ENCODE measurements around the gene PCA3. TPM values are rescaled to one million over a fixed set of nuclear protein-coding genes. Genes with fewer than 3 reads are reported as not detected.

PCA3 gene
- total RNA-seq, 4 donors from 2014 or later: 0.17 to 0.22 TPM; not detected in 2

GRCh38 chr9:76725885-76726284, 38.4 kb upstream of the PCA3 start:
- TF ChIP-seq, protein P1, sequence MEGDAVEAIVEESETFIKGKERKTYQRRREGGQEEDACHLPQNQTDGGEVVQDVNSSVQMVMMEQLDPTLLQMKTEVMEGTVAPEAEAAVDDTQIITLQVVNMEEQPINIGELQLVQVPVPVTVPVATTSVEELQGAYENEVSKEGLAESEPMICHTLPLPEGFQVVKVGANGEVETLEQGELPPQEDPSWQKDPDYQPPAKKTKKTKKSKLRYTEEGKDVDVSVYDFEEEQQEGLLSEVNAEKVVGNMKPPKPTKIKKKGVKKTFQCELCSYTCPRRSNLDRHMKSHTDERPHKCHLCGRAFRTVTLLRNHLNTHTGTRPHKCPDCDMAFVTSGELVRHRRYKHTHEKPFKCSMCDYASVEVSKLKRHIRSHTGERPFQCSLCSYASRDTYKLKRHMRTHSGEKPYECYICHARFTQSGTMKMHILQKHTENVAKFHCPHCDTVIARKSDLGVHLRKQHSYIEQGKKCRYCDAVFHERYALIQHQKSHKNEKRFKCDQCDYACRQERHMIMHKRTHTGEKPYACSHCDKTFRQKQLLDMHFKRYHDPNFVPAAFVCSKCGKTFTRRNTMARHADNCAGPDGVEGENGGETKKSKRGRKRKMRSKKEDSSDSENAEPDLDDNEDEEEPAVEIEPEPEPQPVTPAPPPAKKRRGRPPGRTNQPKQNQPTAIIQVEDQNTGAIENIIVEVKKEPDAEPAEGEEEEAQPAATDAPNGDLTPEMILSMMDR (IDR thresholded peaks at IDR 0.05; ENCODE audit: low read depth): no peak

DNA sequence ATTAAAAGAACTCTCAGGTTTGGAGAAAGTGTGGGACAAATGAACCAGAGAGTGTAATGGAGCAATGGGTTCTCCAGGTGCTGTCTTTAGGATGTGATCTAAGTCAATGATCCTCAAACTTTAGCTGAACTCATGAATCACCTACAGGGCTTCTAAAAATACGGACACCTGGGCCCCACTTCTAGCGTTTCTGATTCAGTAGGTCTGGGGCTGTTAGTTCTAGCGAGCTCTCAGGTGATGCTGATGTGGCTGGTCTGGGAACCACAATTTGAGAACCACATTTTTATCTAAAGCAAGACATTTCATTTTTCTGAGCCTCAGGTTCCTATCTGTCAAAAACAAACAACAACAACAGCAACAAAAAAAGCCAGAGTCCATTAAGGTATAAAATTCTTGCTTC, 35.1 kb upstream of the PCA3 start:
- TF ChIP-seq, protein P1 (IDR thresholded peaks at IDR 0.05; ENCODE audit: low read depth): no peak

- TF ChIP-seq, protein P1 (IDR thresholded peaks at IDR 0.05; ENCODE audit: low read depth): no peak
Observed at GRCh38 chr9:76729980-76730737, 34.1 kb upstream of the PCA3 start.

GRCh38 chr9:76730801-76731200, 33.4 kb upstream of the PCA3 start:
- TF ChIP-seq, protein P1 (IDR thresholded peaks at IDR 0.05; ENCODE audit: low read depth): no peak

- TF ChIP-seq, protein P1 (IDR thresholded peaks at IDR 0.05; ENCODE audit: low read depth): no peak
Observed at GRCh38 chr9:76732341-76732958, 31.8 kb upstream of the PCA3 start.

- TF ChIP-seq, protein P1 (IDR thresholded peaks at IDR 0.05; ENCODE audit: low read depth): no peak
Observed at GRCh38 chr9:76733096-76733495, 31.1 kb upstream of the PCA3 start.

- TF ChIP-seq, protein P1 (IDR thresholded peaks at IDR 0.05; ENCODE audit: low read depth): no peak
Observed at GRCh38 chr9:76734716-76735115, 29.5 kb upstream of the PCA3 start.

Measured in subcutaneous adipose tissue (tissue), 4 donors.